HG03039 (cell line): ENCODE data around the gene HOXA3.

Source experiments
- ATAC-seq: cut with Tn5 transposase; IDR thresholded peaks from one replicate; pipeline ENCODE4 v1.9.1; 2021; ENCODE audit warnings: mild to moderate bottlenecking, moderate library complexity; ENCODE audit not compliant: unreplicated experiment

The HOXA3 gene

GRCh38 chr7:27145914-27146412 is 6.4 kb downstream of the HOXA3 start:
- no peak for ATAC-seq

DNA sequence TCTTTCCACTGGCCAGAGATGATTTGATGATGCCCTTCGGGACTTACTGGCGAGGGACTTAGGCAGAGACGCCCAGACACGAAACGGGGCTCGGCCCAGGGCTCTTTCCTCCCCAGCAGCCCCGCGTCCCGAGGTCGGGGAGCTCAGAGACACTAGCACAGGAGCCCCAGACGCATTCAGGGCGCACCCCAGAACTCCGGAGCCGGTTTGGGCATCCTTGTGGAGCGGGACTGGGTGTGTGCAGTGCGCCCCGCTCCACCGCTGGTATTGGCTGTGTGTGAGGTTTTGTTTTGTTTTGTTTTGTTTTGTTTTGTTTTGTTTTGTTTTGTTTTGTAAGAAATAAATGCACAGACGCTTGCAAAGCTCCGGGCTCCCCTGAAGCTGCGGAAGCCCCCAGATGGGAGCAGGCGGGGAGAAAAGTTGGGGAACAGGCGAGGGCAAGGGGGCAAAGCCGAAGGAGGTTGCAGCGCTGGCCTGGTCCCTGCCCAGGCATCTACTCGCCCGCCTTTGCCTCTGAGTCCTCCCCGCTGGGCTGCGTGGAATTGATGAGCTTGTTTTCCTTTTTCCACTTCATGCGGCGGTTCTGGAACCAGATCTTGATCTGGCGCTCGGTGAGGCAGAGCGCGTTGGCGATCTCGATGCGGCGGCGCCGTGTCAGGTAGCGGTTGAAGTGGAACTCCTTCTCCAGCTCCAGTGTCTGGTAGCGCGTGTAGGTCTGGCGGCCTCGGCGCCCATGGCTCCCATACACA is 7.0 kb downstream of the HOXA3 start:
- no peak for ATAC-seq

- no peak for ATAC-seq
Observed at GRCh38 chr7:27144781-27145164, 7.6 kb downstream of the HOXA3 start.

- ATAC-seq = no peak
Observed at GRCh38 chr7:27143950-27144780, 8.2 kb downstream of the HOXA3 start.

DNA sequence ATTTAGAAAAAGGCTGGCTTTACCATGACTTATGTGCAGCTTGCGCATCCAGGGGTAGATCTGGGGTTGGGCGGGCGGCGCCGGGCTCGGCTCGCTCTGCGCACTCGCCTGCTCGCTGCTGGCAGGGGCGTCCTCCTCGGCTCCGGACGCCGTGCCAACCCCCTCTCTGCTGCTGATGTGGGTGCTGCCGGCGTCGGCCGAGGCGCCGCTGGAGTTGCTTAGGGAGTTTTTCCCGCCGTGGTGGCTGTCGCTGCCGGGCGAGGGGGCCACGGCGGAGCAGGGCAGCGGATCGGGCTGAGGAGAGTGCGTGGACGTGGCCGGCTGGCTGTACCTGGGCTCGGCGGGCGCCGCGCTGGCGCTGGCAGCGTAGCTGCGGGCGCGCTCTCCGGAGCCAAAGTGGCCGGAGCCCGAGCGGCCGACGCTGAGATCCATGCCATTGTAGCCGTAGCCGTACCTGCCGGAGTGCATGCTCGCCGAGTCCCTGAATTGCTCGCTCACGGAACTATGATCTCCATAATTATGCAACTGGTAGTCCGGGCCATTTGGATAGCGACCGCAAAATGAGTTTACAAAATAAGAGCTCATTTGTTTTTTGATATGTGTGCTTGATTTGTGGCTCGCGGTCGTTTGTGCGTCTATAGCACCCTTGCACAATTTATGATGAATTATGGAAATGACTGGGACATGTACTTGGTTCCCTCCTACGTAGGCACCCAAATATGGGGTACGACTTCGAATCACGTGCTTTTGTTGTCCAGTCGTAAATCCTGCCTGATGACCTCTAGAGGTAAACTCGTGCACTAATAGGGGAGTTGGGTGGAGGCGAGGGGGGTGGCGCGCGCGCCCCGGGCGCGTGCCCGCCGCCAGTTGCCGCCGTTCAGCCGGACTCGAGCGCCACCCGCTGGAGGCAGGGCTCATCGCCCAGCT is 9.1 kb downstream of the HOXA3 start, which contains the start of gene HOXA5:
HOXA5 (minus strand) TSS at position 659 of the 927 bp plus-strand sequence; CDS start at position 585, 74 bp downstream.
- no peak for ATAC-seq

DNA sequence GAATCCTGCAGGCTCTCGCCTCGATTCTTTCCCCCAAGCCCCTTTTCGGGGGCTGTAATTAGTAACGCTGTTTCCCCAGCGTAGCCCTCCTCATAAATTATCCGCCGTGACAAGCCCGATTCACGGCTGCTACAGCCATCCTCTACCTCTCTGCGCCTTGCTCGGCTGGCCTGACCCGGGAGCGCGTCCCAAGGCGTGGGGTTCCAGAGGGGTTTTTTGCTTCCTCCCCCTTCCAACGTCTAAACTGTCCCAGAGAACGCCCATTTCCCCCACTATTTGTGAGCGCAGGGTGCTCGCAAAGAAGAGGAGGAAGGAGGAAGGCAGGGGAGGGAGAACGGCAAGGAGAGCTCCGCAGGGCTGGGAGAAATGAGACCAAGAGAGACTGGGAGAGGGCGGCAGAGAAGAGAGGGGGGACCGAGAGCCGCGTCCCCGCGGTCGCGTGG is 9.8 kb downstream of the HOXA3 start:
- no peak for ATAC-seq

DNA sequence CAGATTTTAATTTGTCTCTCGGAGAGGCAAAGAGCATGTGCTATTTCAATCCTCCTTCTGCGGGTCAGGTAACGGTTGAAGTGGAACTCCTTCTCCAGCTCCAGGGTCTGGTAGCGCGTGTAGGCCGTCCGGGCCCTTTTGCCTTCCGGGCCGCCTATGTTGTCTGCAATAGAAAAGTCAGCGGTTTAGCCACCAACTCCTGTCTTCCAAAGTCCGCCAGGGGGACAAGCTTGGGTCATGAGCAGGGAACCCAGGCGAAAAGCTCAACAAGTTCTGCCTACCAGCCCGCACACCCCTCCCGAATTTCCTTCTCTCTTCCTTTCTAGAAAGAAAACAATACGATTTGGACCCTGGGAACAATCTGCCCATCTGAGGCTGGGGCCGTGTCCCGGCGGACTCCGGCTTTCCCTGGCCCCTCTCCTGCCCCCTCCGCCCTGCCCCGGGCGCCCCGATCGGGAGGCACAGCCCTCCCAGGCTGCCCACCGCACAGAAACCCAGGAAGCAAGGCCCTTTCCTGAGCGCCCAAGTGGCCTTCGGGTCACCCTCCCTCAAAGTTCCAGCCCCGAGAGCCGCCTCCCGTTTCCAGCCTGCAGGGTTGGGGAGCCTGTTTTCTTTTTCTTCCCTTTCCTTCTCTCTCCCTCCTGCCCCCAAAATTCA is 10.3 kb downstream of the HOXA3 start:
- no peak for ATAC-seq

DNA sequence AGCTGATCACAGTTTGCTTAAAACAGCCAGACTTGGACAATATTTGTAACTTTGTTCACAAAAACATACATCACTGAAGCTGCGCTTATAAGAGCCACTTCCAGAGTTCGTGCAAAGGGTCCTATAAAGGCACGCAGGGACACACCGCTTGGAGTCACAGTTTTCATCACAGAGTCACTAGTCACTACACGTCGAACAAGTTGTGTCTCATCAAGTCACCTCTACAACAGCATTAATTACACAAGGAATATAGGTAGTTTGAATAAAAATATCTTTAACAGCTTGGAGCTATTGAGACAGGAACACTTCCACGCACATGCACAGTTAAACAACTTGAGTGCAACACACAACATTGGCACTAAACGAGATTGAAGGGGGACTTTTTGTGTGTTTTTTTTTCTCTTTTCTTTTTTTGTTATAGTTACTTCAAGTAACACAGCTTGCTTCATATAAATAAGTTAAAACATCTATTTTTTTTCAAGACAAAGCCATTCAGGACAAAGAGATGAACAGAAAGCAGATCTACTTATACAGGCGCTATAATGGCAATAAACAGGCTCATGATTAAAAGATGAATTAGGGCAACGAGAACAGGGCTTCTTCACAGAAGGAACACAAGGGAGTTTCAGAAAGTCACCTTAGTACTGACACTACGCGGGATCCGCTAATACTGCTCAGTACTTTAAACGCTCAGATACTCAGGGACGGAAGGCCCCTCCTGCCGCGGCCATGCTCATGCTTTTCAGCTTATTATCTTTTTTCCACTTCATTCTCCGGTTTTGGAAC is 11.1 kb downstream of the HOXA3 start:
- no peak for ATAC-seq

DNA sequence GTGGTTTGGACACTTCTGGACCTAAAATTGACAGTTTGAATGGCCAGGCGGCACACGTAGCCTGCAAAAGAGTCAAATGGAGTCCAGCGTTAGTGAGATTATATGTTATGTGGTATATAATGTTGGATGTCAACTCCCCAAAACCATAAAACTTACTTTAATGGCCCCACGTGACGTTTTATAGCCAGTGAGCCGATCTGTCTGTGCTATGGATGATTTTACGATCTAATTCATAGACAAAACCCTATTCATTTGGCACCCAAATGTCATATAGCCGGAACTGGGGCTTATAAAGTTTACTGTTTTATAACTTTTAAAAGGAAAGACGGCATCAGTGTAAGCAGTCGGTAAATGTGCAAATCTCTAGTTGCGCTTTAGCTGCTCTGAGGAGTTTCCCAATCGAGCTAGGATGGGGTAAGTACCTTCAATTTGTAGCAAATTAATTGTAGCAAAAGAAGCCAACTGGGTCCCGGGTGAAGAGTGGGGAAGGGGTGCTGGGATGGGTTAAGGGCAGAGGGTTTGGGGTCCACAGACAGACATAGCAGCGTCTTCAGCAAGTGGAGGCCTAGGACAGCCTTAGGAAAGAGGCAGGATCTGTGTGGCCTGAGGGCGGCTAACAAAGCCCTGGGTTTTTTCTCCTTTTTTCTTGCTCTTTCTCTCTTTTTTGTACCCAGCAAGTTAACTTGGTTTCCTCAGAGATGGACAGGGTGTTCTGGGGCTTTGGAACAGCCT is 12.1 kb downstream of the HOXA3 start:
- ATAC-seq = no peak

- ATAC-seq = no peak
Observed at GRCh38 chr7:27139334-27140125, 12.9 kb downstream of the HOXA3 start.

DNA sequence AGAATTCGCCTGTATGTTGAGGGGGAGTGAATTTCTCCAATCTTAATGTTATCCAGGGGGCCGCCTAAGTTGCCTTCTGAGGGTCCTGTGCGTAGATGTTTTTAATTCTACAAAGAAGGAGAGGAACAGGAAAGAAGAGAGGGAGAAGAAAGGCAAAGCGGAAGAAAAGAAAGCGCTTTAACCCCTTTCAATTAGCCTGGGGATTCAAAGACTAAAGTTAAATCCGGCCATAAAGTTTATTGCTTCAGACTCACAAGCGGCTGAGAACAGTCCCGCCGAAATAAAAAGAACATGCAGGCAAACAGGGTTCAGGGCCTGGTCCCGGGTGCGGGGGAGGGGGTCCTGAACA is 13.4 kb downstream of the HOXA3 start:
- no peak for ATAC-seq

DNA sequence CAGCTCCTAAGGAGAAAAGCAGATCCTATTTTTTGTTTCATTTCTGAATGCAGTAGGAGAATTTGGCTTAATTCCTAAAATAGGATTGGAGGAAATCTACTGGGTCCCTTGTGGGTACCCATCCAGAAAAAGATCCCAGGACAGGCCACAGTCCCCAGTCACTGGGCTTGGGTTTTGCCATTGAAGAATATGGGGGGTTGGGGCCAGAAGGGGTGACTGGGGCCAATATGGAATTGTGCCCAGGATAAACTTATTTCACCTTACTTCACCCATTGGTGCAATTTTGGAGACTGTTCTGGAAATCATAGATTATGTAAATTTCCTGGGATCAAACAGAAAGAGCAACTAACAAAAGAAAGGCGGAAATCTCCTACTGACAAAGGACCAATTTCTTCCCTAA is 13.9 kb downstream of the HOXA3 start:
- no peak for ATAC-seq

DNA sequence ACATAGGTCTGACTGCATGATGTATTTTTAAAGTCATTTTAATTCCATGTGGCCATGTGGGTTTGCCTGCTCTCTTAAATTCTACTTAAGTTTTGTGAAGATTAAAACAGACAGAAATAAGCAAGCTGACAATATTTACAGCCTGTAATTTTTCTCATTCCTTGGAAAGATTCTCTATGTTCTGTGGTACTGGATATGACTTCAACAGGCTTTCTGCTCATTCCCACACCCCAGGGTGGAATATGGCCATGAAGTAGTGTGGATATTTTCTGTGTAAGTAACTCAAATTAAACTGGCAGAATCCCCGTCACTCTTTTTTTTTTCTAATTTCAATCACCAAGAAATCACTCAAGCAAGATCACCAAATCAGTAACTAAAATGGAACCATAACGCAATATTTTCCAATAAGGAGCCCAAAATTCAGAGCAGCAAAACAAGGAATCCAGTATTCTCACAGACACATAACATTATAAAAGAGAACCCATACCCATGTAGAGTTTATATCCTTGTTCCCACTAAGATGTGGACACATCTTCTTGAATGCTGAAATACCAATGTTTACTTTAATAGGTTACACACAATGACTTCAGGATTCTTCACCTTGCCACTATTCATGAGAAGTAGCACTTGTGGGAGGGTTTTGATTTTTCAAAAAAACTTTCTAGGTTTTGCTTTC is 14.6 kb downstream of the HOXA3 start:
- ATAC-seq = no peak

DNA sequence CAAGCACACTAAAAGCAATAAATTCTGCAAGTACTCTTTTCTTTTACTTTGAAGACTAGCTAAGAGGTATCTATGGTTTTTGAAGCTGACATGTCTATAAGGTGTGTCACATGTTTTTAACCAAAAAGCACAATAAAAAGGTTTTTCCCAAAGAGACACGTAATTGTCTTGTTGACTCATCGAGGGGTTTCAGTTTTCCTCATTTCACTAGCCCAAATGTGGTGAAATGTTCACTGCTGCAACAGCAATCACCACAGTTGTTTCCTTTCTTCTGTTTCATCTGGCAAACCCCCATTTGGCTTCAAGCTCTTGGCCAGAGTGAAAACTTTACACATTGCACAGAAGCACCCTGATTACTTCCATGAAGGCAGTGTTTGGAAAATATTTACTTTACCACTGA is 18.0 kb downstream of the HOXA3 start:
- ATAC-seq = peak; percentile 49

GRCh38 chr7:27133409-27134231 is 18.8 kb downstream of the HOXA3 start:
- no peak for ATAC-seq

DNA sequence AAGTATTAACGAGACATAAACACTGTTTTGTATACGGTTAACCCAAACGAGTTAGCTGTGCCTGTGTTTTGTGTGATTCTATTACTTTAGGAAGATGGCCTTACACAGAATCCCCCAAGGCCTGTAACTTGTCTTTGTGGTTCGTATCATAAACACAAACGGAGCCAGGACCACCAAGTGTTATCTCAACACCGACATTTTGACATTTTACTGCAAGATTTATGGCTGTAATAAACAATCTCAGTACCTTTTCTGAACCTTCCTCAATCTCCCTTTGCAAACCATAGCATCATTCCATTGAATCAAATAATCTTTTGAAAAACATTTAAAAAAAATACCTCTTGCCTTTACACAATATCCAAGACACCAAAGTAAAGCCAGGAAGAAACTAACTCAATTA is 19.4 kb downstream of the HOXA3 start:
- ATAC-seq = no peak

- ATAC-seq = no peak
Observed at GRCh38 chr7:27132214-27132613, 20.2 kb downstream of the HOXA3 start.
